ENCODE results near the gene C5AR1.

GRCh38 chr19:47370045-47370611 is 60.5 kb downstream of the C5AR1 start:
- TF ChIP-seq POLR2A (IDR thresholded peaks at IDR 0.05) (no peak), CTCF (IDR thresholded peaks at IDR 0.05) (no peak)

All from Peyer's patch (tissue), 4 donors.